T-cell (primary cell): ENCODE measurements around the gene UACA. TPM values are rescaled to one million over a fixed set of nuclear protein-coding genes. Genes with fewer than 3 reads are reported as not detected.

Experiments
- ATAC-seq, 4 experiments: fragments of 200-7000 bp in 3 of 4; fragments of 150-1000 bp in 1 of 4; cut with Tn5 transposase; replicated peaks in 1 of 4; 1 replicate in 3 of 4; 2 replicates in 1 of 4; pipeline ENCODE4 v1.10.0; 2021; ENCODE audit warnings: moderate library complexity in 3 of 4, mild to moderate bottlenecking in 2 of 4, moderate number of reproducible peaks in 1 of 4
- CTCF ChIA-PET, 2 donors: fragments of 300-600 bp; sonication (Branson Sonifier 250); formaldehyde crosslinking; loops; one replicate each; lab custom pipeline; 2022; ENCODE audit warnings: antibody characterized with exemption in 2 of 2; lab: Charles Lee
- POLR2A ChIA-PET, 2 donors: fragments of 300-600 bp; sonication (Branson Sonifier 250); formaldehyde crosslinking; loops; one replicate each; lab custom pipeline; 2022; ENCODE audit warnings: antibody characterized with exemption in 2 of 2; lab: Charles Lee
- DNase-seq, 35 experiments: peaks; one replicate each; pipeline versions ENCODE4 v3.0.0 to v3.0.0-alpha.2; 2013 to 2023
- H3K27ac ChIP-seq: one replicate; pipeline ENCODE4 v1.5.1; 2013; ENCODE audit warnings: low read length
- H3K27me3 ChIP-seq, 2 experiments: replicated peaks in 1 of 2; 1 replicate in 1 of 2; 2 replicates in 1 of 2; pipeline versions ENCODE4 v1.6.1 to v1.7.0; 2013; ENCODE audit warnings: low read length in 1 of 2, mixed read lengths in 1 of 2; ENCODE audit not compliant: control insufficient read depth in 2 of 2, insufficient read depth in 2 of 2; ENCODE audit errors: extremely low read depth in 1 of 2
- H3K36me3 ChIP-seq, 2 donors: 1 replicate in 1 of 2; 2 replicates in 1 of 2; pipeline versions ENCODE4 v1.6.1 to v1.7.0; 2013; ENCODE audit warnings: low read length in 1 of 2; ENCODE audit not compliant: control insufficient read depth in 2 of 2, insufficient read depth in 1 of 2; ENCODE audit errors: extremely low read depth in 1 of 2
- H3K4me1 ChIP-seq, 2 experiments: 1 replicate in 1 of 2; 2 replicates in 1 of 2; pipeline versions ENCODE4 v1.6.1 to v1.7.0; 2013; ENCODE audit warnings: low read length in 2 of 2, mixed read lengths in 1 of 2; ENCODE audit not compliant: insufficient read depth in 2 of 2, control insufficient read depth in 1 of 2; ENCODE audit errors: extremely low read depth in 1 of 2
- H3K4me3 ChIP-seq, 2 donors: 1 replicate in 1 of 2; 2 replicates in 1 of 2; pipeline versions ENCODE4 v1.5.1 to v1.7.0; 2013; ENCODE audit warnings: mild to moderate bottlenecking in 2 of 2, low read length in 1 of 2, moderate library complexity in 1 of 2; ENCODE audit not compliant: control insufficient read depth in 1 of 2; ENCODE audit errors: extremely low read depth in 1 of 2
- H3K9me3 ChIP-seq: 2 replicates; pipeline ENCODE4 v1.7.0; 2013
- H3K27ac Mint-ChIP-seq, 2 donors: one replicate each; pipeline ENCODE4 v1.8.0; 2020 to 2021; ENCODE audit warnings: mild to moderate bottlenecking in 2 of 2, mixed read lengths in 2 of 2
- H3K27me3 Mint-ChIP-seq, 2 donors: one replicate each; pipeline ENCODE4 v1.8.0; 2021 to 2022; ENCODE audit warnings: mixed read lengths in 2 of 2
- H3K36me3 Mint-ChIP-seq: one replicate; pipeline ENCODE4 v1.8.0; 2021; ENCODE audit warnings: mixed read lengths
- H3K4me1 Mint-ChIP-seq, 3 donors: one replicate each; pipeline ENCODE4 v1.8.0; 2020 to 2022; ENCODE audit warnings: mixed read lengths in 3 of 3, mild to moderate bottlenecking in 1 of 3
- H3K4me3 Mint-ChIP-seq, 3 donors: one replicate each; pipeline ENCODE4 v1.8.0; 2020 to 2022; ENCODE audit warnings: mild to moderate bottlenecking in 3 of 3, mixed read lengths in 3 of 3, moderate library complexity in 3 of 3
- H3K9me3 Mint-ChIP-seq, 3 donors: one replicate each; pipeline ENCODE4 v1.8.0; 2020 to 2022; ENCODE audit warnings: mixed read lengths in 3 of 3
- WGBS: methylation state at CpG from one replicate; pipeline ENCODE4 v1.1.5; 2013; ENCODE audit warnings: missing lambda C conversion rate; ENCODE audit not compliant: insufficient coverage; 5-methylcytosine and 5-hydroxymethylcytosine counted together
- total RNA-seq, 35 experiments: library from RNA in 6 of 35; stranded (reverse) in 6 of 35; fragments of 120-200 nt in 1 of 35; gene quantifications; one replicate each; pipeline versions ENCODE4 v1.2.1 to v1.2.4 and lab custom pipeline; 2013 to 2026

The UACA gene
- total RNA-seq, 5 donors from 2014 or later (not counting 1 experiment from before 2014, with no cell fraction given), result 0.08 to 1.3 (median 0.70) TPM

DNA sequence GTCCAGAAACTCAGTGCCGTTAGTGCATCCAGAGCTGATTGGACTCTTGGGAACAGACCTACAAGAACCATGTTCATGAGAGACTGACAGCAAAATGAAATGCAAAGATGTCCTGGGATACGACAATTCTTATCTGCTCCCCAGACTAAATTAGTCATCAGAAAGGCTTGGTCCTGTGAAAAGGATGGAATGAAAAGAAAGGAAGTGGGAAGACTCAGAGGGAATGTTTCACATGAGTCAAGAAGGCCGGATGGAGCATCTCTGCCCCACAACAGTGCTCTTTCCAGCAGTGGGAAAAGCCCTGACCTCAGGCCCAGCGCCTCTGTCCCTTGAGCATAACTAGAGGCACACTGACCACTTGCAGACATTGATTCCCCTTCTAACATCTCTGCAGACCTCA lies 39.3 kb upstream of the UACA start:
- ChIA-PET POLR2A (no interaction called here), CTCF (no interaction called here)
- no peak overlapping the region for H3K4me3 ChIP-seq
- H3K36me3 ChIP-seq, result no peaks in the 10 kb centered on the region
- DNase-seq, result no peak
- ATAC-seq, result no peak
- Mint-ChIP-seq H3K9me3 (no peaks in the 10 kb centered on the region), H3K27me3 (peaks cover 0 to 4% of the 10 kb centered on the region in 2 donors), H3K4me1 (peaks cover 0 to 3% (median 2%) of the 10 kb centered on the region in 3 donors), H3K27ac (no peak overlapping the region), H3K4me3 (no peak overlapping the region), H3K36me3 (no peaks in the 10 kb centered on the region)
- WGBS, result 71% methylated on average over 3 of the region's 4 CpGs
- peaks cover 0 to 3% of the 10 kb centered on the region in 2 experiments for H3K27me3 ChIP-seq
- H3K27ac ChIP-seq, result no peak overlapping the region
- no peaks in the 10 kb centered on the region for H3K4me1 ChIP-seq
- H3K9me3 ChIP-seq, result no peaks in the 10 kb centered on the region

DNA sequence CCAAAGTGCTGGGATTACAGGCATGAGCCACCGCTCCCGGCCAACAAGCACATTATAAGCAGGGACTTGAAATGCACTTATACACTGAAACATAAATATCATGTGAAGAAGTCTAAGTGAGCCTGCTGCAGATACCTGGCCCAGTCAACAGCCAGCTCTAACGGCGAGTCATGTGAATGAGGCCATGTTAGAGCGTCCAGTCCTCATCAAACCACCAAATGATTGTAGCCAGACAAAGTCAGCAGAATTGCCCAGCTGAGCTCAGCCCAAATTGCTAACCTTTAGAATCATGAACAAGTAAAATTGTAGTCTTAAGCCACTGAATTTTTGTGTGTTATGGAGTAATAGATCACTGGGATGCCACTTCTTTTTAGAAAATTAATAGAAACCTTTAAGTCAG lies 37.8 kb upstream of the UACA start:
- H3K36me3 Mint-ChIP-seq, result no peaks in the 10 kb centered on the region

DNA sequence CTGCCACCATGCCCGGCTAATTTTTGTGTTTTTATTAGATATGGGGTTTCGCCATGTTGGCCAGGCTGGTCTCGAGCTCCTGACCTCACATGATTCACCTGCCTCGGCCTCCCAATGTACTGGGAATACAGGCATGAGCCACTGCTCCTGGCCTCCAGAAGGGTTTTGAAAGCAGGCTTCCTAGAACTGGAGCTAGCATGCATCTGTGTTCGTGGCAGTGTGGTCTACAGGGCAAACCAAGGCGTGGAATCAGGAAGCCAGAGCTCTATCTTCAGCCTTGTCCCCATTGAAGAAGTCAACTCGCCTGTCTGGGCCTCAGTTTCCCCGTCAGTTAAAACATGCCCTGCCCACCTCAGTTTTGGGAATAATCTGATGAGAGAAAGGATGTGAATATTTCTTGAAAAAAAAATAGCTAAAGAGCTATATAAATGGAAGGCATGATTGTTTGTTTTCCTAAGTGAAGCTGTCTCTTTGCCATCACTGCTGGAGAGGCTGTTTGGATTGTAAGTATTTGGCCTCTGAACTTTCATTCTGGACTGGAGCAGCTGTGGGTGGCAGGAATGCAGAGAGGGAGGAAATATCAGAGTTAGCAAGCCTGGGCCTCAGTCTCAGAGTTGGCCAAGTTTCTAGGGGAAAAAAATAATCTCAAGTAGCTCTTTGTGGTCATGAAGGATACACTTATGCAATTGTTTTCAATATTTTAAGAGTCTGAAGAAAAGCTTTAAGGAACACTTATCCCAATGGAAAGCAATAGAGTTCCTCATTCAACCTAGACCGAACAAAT lies 36.5 kb upstream of the UACA start:
- DNase-seq, result no peak
- Histone ChIP-seq H3K4me3 (no peak overlapping the region), H3K4me1 (no peaks in the 10 kb centered on the region), H3K36me3 (no peaks in the 10 kb centered on the region), H3K27me3 (no peaks in the 10 kb centered on the region), H3K27ac (no peak overlapping the region), H3K9me3 (no peaks in the 10 kb centered on the region)
- Mint-ChIP-seq H3K4me1 (no peaks in the 10 kb centered on the region), H3K9me3 (no peaks in the 10 kb centered on the region), H3K27me3 (peaks cover 0 to 5% of the 10 kb centered on the region in 2 donors), H3K4me3 (no peak overlapping the region), H3K27ac (no peak overlapping the region), H3K36me3 (no peaks in the 10 kb centered on the region)
- ATAC-seq, result no peak
- POLR2A ChIA-PET, result no interaction called here
- 71% methylated on average over 9 of the region's 9 CpGs for WGBS
- CTCF ChIA-PET, result interaction anchor here in 1 of 2 donors (0.8 kb wide), 1 partner anchor 10 kb away, joined by 3 read pairs; no protein-coding TSS in a partner anchor

More for the DNA sequence above, 37.8 kb upstream of the UACA start:
- ChIA-PET POLR2A (no interaction called here), CTCF (interaction anchor here in 1 of 2 donors (0.6 kb wide), 1 partner anchor 10 kb away, joined by 3 read pairs; no protein-coding TSS in a partner anchor)
- Histone ChIP-seq H3K9me3 (no peaks in the 10 kb centered on the region), H3K27me3 (no peaks in the 10 kb centered on the region), H3K27ac (no peak overlapping the region), H3K4me1 (no peaks in the 10 kb centered on the region), H3K4me3 (no peak overlapping the region), H3K36me3 (no peaks in the 10 kb centered on the region)
- Mint-ChIP-seq H3K9me3 (no peaks in the 10 kb centered on the region), H3K27ac (no peak overlapping the region), H3K27me3 (peaks cover 0 to 4% of the 10 kb centered on the region in 2 donors), H3K4me1 (no peaks in the 10 kb centered on the region), H3K4me3 (no peak overlapping the region)
- no peak for ATAC-seq
- 97% methylated on average over 3 of the region's 5 CpGs for WGBS
- no peak for DNase-seq

DNA sequence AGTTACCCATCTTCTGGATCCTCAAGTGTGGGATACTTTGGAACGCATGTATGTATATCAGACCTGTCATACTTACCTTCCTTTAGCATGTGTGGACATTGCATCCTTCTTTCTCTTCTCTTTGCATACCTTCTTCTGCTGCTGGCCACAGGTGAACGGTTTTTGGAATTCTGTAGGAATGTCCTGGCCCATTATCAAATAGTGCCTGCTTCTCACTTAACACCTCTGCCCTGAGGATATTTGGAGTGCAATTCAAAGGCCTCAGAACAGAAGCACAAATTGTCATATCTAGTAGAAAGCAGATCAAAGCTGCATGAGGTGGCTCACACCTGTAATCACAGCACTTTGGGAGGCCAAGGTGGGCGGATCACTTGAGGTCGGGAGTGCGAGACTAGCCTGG lies 34.1 kb upstream of the UACA start:
- POLR2A ChIA-PET, result no interaction called here
- WGBS, result 80% methylated on average over 1 of the region's 5 CpGs
- ATAC-seq (no peak), DNase-seq (no peak)
- Mint-ChIP-seq H3K4me3 (no peak overlapping the region), H3K36me3 (no peaks in the 10 kb centered on the region), H3K4me1 (no peaks in the 10 kb centered on the region), H3K27me3 (peaks cover 3 to 6% of the 10 kb centered on the region in 2 donors), H3K27ac (no peak overlapping the region), H3K9me3 (no peaks in the 10 kb centered on the region)
- no peaks in the 10 kb centered on the region for H3K9me3 ChIP-seq
- no peak overlapping the region for H3K4me3 ChIP-seq
- peaks cover 0 to 3% of the 10 kb centered on the region in 2 experiments for H3K27me3 ChIP-seq
- H3K36me3 ChIP-seq, result no peaks in the 10 kb centered on the region
- H3K4me1 ChIP-seq, result no peaks in the 10 kb centered on the region
- CTCF ChIA-PET, result interaction anchor here in 1 of 2 donors (0.7 kb wide), 1 partner anchor 1922 kb away, joined by 4 read pairs; no protein-coding TSS in a partner anchor
- no peak overlapping the region for H3K27ac ChIP-seq

DNA sequence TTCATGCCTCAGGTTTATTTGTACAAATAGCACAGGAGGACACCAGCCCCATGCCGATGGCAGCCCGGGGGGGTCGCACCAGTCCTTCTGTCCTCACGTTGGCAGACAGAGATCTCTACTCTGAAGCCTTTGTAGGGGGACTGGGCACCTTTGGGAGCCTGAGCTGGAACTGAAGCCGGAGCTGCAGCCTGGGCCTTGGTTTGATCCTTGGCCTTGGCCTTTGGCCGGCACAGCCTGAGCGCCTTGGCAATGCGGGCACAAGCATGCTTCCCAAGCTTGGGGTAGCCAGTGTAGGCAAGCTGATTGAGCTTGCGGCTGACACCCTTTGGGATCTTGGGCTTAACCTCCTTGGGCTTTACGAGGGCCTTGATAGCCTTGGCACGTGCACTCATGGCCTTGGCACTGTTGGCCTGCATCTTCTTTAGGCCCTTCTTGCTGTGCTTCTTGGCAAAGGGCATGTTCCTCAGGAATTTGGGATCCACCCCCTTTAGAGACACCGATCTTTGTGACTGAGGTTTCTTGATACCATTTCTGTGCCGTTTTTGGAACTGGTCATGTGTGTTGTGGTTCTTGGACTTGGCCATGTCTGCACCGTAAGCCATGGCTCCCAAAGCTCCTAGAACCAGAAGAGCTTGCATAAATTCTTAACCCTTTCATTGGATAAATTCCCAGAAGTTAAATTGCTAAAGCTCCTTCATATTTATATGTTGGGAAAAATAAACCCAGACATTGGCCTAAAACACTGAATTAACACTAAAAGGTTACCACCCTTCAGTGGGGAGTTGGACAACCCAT lies 33.4 kb upstream of the UACA start:
- no peak overlapping the region for H3K27ac Mint-ChIP-seq
- no peaks in the 10 kb centered on the region for H3K36me3 ChIP-seq
- WGBS, result 88% methylated on average over 12 of the region's 14 CpGs
- no peak overlapping the region for H3K27ac ChIP-seq
- H3K36me3 Mint-ChIP-seq, result no peaks in the 10 kb centered on the region
- no peaks in the 10 kb centered on the region for H3K4me1 ChIP-seq
- H3K27me3 Mint-ChIP-seq, result peaks cover 6 to 7% of the 10 kb centered on the region in 2 donors
- H3K27me3 ChIP-seq, result peaks cover 0 to 3% of the 10 kb centered on the region in 2 experiments
- DNase-seq, result no peak
- POLR2A ChIA-PET, result no interaction called here
- no peaks in the 10 kb centered on the region for H3K9me3 ChIP-seq
- H3K4me1 Mint-ChIP-seq, result no peaks in the 10 kb centered on the region
- CTCF ChIA-PET, result no interaction called here
- H3K9me3 Mint-ChIP-seq, result no peaks in the 10 kb centered on the region
- no peak for ATAC-seq
- no peak overlapping the region for H3K4me3 Mint-ChIP-seq
- H3K4me3 ChIP-seq, result no peak overlapping the region

DNA sequence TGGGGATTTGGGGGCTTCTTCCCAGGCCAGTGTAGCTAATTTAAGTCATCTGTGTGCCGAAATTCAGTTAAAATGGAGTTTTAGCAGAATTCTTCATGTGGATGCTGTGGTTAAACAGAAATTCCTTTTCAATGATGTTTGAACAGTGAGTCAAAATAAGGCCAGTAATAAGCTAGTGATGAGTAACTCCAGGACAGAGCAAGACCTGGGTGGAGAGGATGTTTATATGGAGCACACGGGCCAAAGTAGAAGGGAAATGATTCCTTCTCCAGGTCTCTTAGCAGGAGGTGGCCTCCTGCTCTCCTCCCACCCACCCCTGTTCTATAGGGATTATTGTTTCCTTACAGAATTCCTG lies 31.9 kb upstream of the UACA start:
- H3K27ac ChIP-seq, result no peak overlapping the region
- H3K27me3 ChIP-seq, result peaks cover 0 to 8% of the 10 kb centered on the region in 2 experiments
- ATAC-seq, result no peak
- ChIA-PET POLR2A (no interaction called here), CTCF (interaction anchor here in 1 of 2 donors (0.6 kb wide), 1 partner anchor 99 kb away, joined by 3 read pairs; no protein-coding TSS in a partner anchor)
- no peaks in the 10 kb centered on the region for H3K9me3 Mint-ChIP-seq
- H3K27me3 Mint-ChIP-seq, result peaks cover 4 to 8% of the 10 kb centered on the region in 2 donors
- H3K9me3 ChIP-seq, result no peaks in the 10 kb centered on the region
- DNase-seq, result no peak
- no peak overlapping the region for H3K4me3 ChIP-seq
- no peaks in the 10 kb centered on the region for H3K36me3 ChIP-seq
- H3K4me1 ChIP-seq, result no peaks in the 10 kb centered on the region
- no peak overlapping the region for H3K4me3 Mint-ChIP-seq
- no peaks in the 10 kb centered on the region for H3K4me1 Mint-ChIP-seq
- no peaks in the 10 kb centered on the region for H3K36me3 Mint-ChIP-seq
- WGBS, result 88% methylated on average over 1 of the region's 2 CpGs
- no peak overlapping the region for H3K27ac Mint-ChIP-seq
